Endothelial cell of umbilical vein (primary cell): Measurements from ENCODE around the gene PLEKHA6. TPM values are rescaled to one million over a fixed set of nuclear protein-coding genes. Genes with fewer than 3 reads are reported as not detected.

ENCODE experiments used
- BruUV-seq: library from RNA; stranded (reverse); fragments of 400-500 nt; replicated peaks from 2 replicates; lab custom pipeline; 2021; lab: Mats Ljungman, UMichigan
- CTCF ChIA-PET: fragments of 300-600, 350-600 bp; sonication (Branson Sonifier 250); formaldehyde crosslinking; loops from one replicate; lab custom pipeline; 2021; ENCODE audit warnings: antibody characterized with exemption, inconsistent platforms; lab: Charles Lee
- POLR2A ChIA-PET: fragments of 300-600, 350-600 bp; sonication (Branson Sonifier 250); formaldehyde crosslinking; loops from one replicate; lab custom pipeline; 2021; ENCODE audit warnings: antibody characterized with exemption, inconsistent platforms; lab: Charles Lee
- DNase-seq: peaks from one replicate; pipeline ENCODE4 v3.0.0-alpha.2; 2011; ENCODE audit warnings: low read depth, low spot score
- FAIRE-seq: peaks from 2 replicates; lab custom pipeline; 2011; peaks lifted over from hg19 to GRCh38; lab: Jason Lieb, UNC
- H2AFZ ChIP-seq: 2 replicates; pipeline ENCODE4 v1.6.0; 2012; ENCODE audit warnings: low read depth, low read length, control low read depth, inconsistent platforms
- H3K27ac ChIP-seq: 2 replicates; pipeline ENCODE4 v1.5.1; 2011; ENCODE audit warnings: low read depth, mild to moderate bottlenecking, control low read depth, low read length, moderate library complexity; ENCODE audit not compliant: insufficient read depth
- H3K27me3 ChIP-seq, 2 experiments: 2 replicates each; pipeline versions ENCODE4 v1.6.0 to v1.6.1; 2011; ENCODE audit warnings: low read length in 2 of 2, mixed read lengths in 1 of 2; ENCODE audit not compliant: control insufficient read depth in 2 of 2, insufficient read depth in 2 of 2
- H3K36me3 ChIP-seq, 2 experiments: 2 replicates in 1 of 2; 3 replicates in 1 of 2; pipeline ENCODE4 v1.5.1; 2011; ENCODE audit warnings: low read length in 2 of 2, mild to moderate bottlenecking in 1 of 2, moderate library complexity in 1 of 2; ENCODE audit not compliant: control insufficient read depth in 2 of 2, insufficient read depth in 2 of 2; ENCODE audit errors: extremely low read depth in 1 of 2
- H3K4me1 ChIP-seq: 3 replicates; pipeline ENCODE4 v1.5.1; 2011; ENCODE audit warnings: mild to moderate bottlenecking, low read length; ENCODE audit not compliant: control insufficient read depth, insufficient read depth; ENCODE audit errors: extremely low read depth
- H3K4me2 ChIP-seq: 2 replicates; pipeline ENCODE4 v1.6.1; 2011; ENCODE audit warnings: low read length, control low read depth, mixed read lengths; ENCODE audit not compliant: insufficient read depth
- H3K4me3 ChIP-seq, 3 experiments: fragments of 200-600 bp in 1 of 3; sonication (generic), shearing (Covaris generic) in 1 of 3; replicated peaks in 1 of 3; 2 replicates each; pipeline ENCODE4 v1.5.1; 2011 to 2016; ENCODE audit warnings: control low read depth in 3 of 3, low read length in 3 of 3, mild to moderate bottlenecking in 2 of 3, inconsistent platforms in 1 of 3, low read depth in 1 of 3, moderate library complexity in 1 of 3; ENCODE audit not compliant: insufficient read depth in 1 of 3
- H3K79me2 ChIP-seq: 2 replicates; pipeline ENCODE4 v1.6.0; 2012; ENCODE audit warnings: low read length, inconsistent platforms; ENCODE audit not compliant: control insufficient read depth, insufficient read depth
- H3K9ac ChIP-seq: replicated peaks from 2 replicates; pipeline ENCODE3; 2011; ENCODE audit warnings: low read length, control low read depth; ENCODE audit not compliant: insufficient read depth; ENCODE audit errors: extremely low read depth
- H3K9me1 ChIP-seq: replicated peaks from 3 replicates; pipeline ENCODE4 v1.6.0; 2011; ENCODE audit warnings: mild to moderate bottlenecking, low read length; ENCODE audit not compliant: control insufficient read depth, insufficient read depth; ENCODE audit errors: extremely low read depth
- H3K9me3 ChIP-seq: replicated peaks from 2 replicates; pipeline ENCODE4 v1.5.1; 2012; ENCODE audit warnings: low read length, inconsistent platforms; ENCODE audit not compliant: control insufficient read depth, insufficient read depth
- H4K20me1 ChIP-seq: replicated peaks from 2 replicates; pipeline ENCODE3; 2011; ENCODE audit warnings: mild to moderate bottlenecking, low read length; ENCODE audit not compliant: control insufficient read depth, insufficient read depth; ENCODE audit errors: extremely low read depth
- EZH2 ChIP-seq: IDR thresholded peaks from 2 replicates; pipeline ENCODE4 v1.6.1; 2012; ENCODE audit warnings: borderline replicate concordance, low read depth, mild to moderate bottlenecking, moderate library complexity, low read length, inconsistent platforms; ENCODE audit not compliant: severe bottlenecking
- FOS ChIP-seq: IDR thresholded peaks from 2 replicates; pipeline ENCODE4 v1.6.1; 2011; ENCODE audit warnings: mild to moderate bottlenecking, low read length, moderate library complexity, borderline replicate concordance; ENCODE audit not compliant: insufficient read depth
- GATA2 ChIP-seq: IDR thresholded peaks from 2 replicates; pipeline ENCODE4 v1.7.0; 2011; ENCODE audit warnings: low read depth, mild to moderate bottlenecking, moderate library complexity, mixed read lengths, low read length; ENCODE audit not compliant: insufficient read length, insufficient read depth
- JUN ChIP-seq: IDR thresholded peaks from 2 replicates; pipeline ENCODE4 v1.6.1; 2011; ENCODE audit warnings: borderline replicate concordance, low read depth; ENCODE audit not compliant: insufficient read length, insufficient read depth
- POLR2AphosphoS5 ChIP-seq: IDR thresholded peaks from 2 replicates; pipeline ENCODE4 v1.6.1; 2012; ENCODE audit warnings: low read depth, mild to moderate bottlenecking, control low read depth, low read length, moderate library complexity; ENCODE audit not compliant: insufficient read depth
- dilution Hi-C: fragments of 300-500 bp; cut with MboI; formaldehyde crosslinking; loops from one replicate; pipeline ENCODE4 v1.15.0; 2019; ENCODE audit warnings: low sequenced_read_pairs; ENCODE audit not compliant: extremely low pct_ligation_motif_present
- intact Hi-C: fragments of 100-400 bp; cut with micrococcal nuclease; formaldehyde crosslinking; loops from one replicate; pipeline ENCODE4 v1.10.0; 2022
- polyA plus RNA-seq, 4 experiments: library from polyadenylated mRNA; depleted of rRNA in 3 of 4; stranded (reverse) in 3 of 4; unstranded in 1 of 4; fragments of >200 nt; gene quantifications; 2 replicates each; pipeline versions ENCODE4 v1.2.1 to v1.2.3, GENCODE V29; 2011 to 2012; ENCODE audit warnings: missing spikeins in 1 of 4
- total RNA-seq: library from RNA; stranded (reverse); gene quantifications from 2 replicates; pipeline ENCODE4 v1.2.3, GENCODE V29; 2021
- TF ChIP-seq, protein P1 (sequence below), 2 donors: IDR thresholded peaks; 1 replicate in 1 of 2; 2 replicates in 1 of 2; pipeline ENCODE4 v1.5.1; 2011; ENCODE audit warnings: low read length in 2 of 2, mild to moderate bottlenecking in 2 of 2, moderate library complexity in 2 of 2, control low read depth in 1 of 2, inconsistent platforms in 1 of 2, low read depth in 1 of 2; ENCODE audit not compliant: insufficient read depth in 1 of 2; ENCODE audit errors: extremely low read depth in 1 of 2
- TF ChIP-seq, protein P2 (sequence below): IDR thresholded peaks from 2 replicates; pipeline ENCODE4 v1.6.1; 2011; ENCODE audit not compliant: insufficient read depth, insufficient read length

The PLEKHA6 gene
- total and polyA plus RNA-seq, 2 donors (not counting 3 experiments of a cell fraction or from before 2014, with no cell fraction given): 2.1 to 15.0 TPM

DNA sequence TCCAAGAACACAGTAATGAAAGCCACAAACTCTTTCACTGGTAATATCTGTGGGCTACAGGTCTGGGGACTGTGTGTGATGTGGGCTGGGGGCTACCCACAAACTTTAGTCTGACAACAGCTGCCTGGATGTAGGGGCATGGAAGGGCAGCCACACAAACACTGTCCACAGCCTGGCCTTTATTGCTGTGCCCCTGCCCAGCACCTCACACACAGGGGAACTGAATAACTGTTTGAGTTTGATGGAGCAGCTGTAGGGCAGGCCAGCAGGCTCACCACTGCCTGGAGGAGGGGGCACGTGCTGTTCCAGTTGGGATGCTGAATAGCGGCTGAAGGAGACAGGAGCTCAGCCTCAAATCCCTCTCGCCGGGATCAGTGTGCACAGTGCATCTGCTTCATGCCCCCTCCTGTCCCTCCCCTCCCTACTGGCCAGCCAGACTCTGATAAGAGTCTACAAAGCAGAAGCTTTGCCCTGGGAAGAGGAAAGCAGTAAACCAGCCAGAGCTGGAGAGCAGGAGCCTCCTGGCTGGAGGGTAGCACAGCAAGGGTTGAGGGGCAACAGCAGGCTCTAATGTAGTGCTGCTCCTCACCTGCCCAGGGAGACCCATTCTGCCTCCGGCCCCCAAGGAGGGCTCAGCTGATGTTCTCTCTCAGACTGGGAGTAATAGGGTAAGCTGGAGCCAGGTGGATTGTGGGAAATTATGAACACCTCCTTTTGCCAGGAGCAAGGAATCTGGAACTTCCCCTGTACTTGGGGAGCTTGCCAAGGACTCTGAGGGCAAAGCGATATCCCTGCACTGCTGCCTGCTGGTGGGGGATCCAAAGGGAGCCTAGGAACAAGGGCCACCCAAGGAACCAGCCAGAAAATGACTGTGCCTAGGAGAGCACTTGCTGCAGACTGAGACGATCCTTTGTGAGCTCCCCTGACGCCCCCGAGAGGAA is 75.7 kb downstream of the PLEKHA6 start:
- dilution Hi-C loops (no loop called here), intact Hi-C loops (no loop called here)
- Histone ChIP-seq H3K4me2 (no peak overlapping the region), H4K20me1 (no peaks in the 10 kb centered on the region), H3K27ac (no peak overlapping the region), H3K9me1 (no peaks in the 10 kb centered on the region), H3K9ac (no peak overlapping the region), H3K36me3 (no peaks in the 10 kb centered on the region), H3K4me1 (peaks cover 5% of the 10 kb centered on the region), H3K27me3 (no peaks in the 10 kb centered on the region), H3K4me3 (no peak overlapping the region), H2AFZ (no peak overlapping the region), H3K9me3 (no peaks in the 10 kb centered on the region), H3K79me2 (no peaks in the 10 kb centered on the region)
- CTCF ChIA-PET: interaction anchor here (0.7 to 2.1 kb wide), 8 partner anchors 9 to 121 kb away, joined by 3 to 9 read pairs (median 4); partner anchors contain the start of gene GOLT1A
- BruUV-seq: no TSS peak
- no peak for FAIRE-seq
- POLR2A ChIA-PET: interaction anchor here (0.6 kb wide), 1 partner anchor 451 kb away, joined by 3 read pairs; no protein-coding TSS in a partner anchor
- TF ChIP-seq, protein P1, sequence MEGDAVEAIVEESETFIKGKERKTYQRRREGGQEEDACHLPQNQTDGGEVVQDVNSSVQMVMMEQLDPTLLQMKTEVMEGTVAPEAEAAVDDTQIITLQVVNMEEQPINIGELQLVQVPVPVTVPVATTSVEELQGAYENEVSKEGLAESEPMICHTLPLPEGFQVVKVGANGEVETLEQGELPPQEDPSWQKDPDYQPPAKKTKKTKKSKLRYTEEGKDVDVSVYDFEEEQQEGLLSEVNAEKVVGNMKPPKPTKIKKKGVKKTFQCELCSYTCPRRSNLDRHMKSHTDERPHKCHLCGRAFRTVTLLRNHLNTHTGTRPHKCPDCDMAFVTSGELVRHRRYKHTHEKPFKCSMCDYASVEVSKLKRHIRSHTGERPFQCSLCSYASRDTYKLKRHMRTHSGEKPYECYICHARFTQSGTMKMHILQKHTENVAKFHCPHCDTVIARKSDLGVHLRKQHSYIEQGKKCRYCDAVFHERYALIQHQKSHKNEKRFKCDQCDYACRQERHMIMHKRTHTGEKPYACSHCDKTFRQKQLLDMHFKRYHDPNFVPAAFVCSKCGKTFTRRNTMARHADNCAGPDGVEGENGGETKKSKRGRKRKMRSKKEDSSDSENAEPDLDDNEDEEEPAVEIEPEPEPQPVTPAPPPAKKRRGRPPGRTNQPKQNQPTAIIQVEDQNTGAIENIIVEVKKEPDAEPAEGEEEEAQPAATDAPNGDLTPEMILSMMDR (IDR thresholded peaks at IDR 0.05; ENCODE audit: extremely low read depth in 1 of 2, insufficient read depth in 1 of 2, low read depth in 1 of 2, low read length in 2 of 2): no peak
- TF ChIP-seq GATA2 (no peak), JUN (no peak), EZH2 (no peak), FOS (no peak), POLR2AphosphoS5 (no peak)
- TF ChIP-seq, protein P2, sequence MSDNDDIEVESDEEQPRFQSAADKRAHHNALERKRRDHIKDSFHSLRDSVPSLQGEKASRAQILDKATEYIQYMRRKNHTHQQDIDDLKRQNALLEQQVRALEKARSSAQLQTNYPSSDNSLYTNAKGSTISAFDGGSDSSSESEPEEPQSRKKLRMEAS: no peak
- no peak for DNase-seq
